Endothelial cell of hepatic sinusoid (primary cell): ENCODE measurements around the gene DIPK1A.

Source experiments
- in situ Hi-C: cut with HindIII; loops from 2 replicates; pipeline ENCODE4 v1.10.0; 2017; ENCODE audit warnings: low sequenced_read_pairs

Gene DIPK1A

GRCh38 chr1:92881391-92881790 is 79.9 kb downstream of the DIPK1A start:
- in situ Hi-C loops: no loop called here

DNA sequence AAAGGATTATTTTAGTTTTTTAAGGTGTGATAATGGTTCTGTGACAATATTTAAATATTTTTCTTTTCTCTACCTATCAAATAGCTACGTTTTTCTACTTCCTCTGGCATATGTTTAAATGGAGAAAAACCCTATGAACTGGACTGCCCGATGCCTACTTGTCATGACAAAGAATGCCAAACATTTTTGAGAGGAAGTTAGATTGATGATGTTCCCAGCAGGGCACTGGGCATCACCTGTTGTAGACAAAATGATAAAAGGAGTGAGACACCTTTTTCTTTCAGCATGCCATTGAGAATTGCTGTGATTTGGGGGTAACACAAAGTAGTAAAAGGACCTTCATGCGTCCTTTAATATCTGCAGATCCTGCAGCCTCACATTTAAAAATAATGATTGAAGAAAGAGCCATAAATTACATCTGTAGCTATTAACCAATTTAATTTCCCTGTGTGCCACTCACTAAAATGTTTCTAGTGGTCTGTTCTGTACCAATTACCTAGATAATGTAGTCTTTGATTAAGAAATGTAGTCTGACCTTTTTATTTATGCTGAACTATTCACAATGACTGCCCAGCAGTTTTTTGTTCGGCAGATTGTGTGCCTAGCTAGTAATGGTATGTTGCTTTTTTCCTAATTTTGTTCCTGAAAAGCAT is 81.8 kb downstream of the DIPK1A start:
- in situ Hi-C loops: loop anchor here (10.0 kb wide), 1 partner anchor 65 kb away; no protein-coding TSS in a partner anchor

- in situ Hi-C loops: loop anchor here (10.0 kb wide), 1 partner anchor 63 kb away; no protein-coding TSS in a partner anchor
Observed at GRCh38 chr1:92877792-92878191, 83.5 kb downstream of the DIPK1A start.

DNA sequence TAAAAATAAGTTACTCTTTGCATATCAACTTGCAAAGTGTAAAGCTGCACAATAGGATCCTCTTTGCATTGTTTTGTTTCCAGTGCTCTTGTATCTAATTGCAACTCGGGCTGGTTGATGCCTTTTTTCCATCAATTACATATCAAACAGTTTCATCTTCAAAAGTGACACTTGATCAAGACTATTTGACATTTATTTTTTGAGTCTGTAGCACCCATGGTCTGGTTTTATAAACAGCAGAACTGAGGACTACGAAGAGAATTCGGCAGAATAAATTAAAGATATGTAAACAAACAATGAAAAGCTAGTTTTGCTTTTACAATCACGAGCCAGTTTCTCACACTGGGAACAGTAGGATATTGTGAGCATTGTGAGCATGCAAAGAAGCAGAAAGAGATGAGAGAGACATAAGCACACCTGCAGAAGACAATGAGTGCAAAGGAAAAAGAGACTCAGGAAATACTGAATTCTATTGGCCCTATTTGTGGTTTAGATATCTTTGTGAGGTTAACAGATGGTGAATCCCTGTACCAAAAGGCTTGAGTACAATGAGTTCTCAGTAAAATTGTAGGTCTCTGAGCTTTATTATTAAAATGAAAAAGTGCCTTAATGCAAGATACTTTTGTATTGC is 84.1 kb downstream of the DIPK1A start:
- in situ Hi-C loops: loop anchor here (10.0 kb wide), 1 partner anchor 62 kb away; no protein-coding TSS in a partner anchor

DNA sequence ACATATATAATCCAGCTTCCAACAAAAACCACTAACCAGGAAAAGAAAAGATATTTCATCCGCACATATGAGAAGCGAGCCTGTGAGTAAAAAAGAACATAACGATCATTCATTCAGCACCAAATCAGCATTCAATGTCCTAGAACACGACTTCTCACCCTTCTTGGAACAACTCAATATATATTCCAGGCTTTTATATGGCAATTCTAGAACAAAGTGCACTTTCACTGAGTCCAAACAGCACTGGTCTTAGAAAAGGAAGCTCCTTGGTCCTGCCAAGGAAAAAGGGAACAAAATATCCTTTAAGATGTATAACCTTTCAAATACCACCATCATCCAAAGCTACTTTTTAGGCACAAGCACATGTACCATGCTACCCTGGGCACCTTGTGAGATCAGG is 84.9 kb downstream of the DIPK1A start:
- in situ Hi-C loops: loop anchor here (10.0 kb wide), 1 partner anchor 62 kb away; no protein-coding TSS in a partner anchor

- in situ Hi-C loops: loop anchor here (10.0 to 25.0 kb wide), 2 partner anchors 60 to 137 kb away; no protein-coding TSS in a partner anchor
Observed at GRCh38 chr1:92874987-92875386, 86.3 kb downstream of the DIPK1A start.

GRCh38 chr1:92872719-92873118 is 88.5 kb downstream of the DIPK1A start:
- in situ Hi-C loops: loop anchor here (10.0 to 25.0 kb wide), 2 partner anchors 58 to 140 kb away; no protein-coding TSS in a partner anchor

DNA sequence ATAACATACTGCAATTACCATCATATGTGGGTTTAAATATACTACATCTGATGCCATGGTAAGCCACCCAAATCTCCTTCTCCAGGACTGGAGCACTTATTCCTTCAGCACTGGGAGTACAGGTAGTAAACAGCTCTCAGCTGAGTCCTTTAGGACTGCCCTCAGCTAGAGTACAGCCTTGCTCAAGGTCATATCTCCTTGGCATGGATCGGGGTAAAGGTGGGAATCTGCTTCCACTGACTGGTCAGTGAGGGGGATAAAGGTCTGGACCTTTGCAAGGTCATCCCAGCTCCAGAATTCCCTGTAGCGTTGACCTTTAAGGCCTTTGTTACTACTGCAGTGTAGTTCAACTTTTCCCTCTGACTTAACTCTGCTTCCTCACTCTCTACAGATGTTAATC is 90.7 kb downstream of the DIPK1A start:
- in situ Hi-C loops: loop anchor here (10.0 to 25.0 kb wide), 2 partner anchors 56 to 142 kb away; no protein-coding TSS in a partner anchor

GRCh38 chr1:92864131-92864530 is 97.1 kb downstream of the DIPK1A start:
- in situ Hi-C loops: loop anchor here (25.0 kb wide), 1 partner anchor 148 kb away; no protein-coding TSS in a partner anchor

- in situ Hi-C loops: loop anchor here (25.0 kb wide), 1 partner anchor 150 kb away; no protein-coding TSS in a partner anchor
Observed at GRCh38 chr1:92862605-92863004, 98.7 kb downstream of the DIPK1A start.

DNA sequence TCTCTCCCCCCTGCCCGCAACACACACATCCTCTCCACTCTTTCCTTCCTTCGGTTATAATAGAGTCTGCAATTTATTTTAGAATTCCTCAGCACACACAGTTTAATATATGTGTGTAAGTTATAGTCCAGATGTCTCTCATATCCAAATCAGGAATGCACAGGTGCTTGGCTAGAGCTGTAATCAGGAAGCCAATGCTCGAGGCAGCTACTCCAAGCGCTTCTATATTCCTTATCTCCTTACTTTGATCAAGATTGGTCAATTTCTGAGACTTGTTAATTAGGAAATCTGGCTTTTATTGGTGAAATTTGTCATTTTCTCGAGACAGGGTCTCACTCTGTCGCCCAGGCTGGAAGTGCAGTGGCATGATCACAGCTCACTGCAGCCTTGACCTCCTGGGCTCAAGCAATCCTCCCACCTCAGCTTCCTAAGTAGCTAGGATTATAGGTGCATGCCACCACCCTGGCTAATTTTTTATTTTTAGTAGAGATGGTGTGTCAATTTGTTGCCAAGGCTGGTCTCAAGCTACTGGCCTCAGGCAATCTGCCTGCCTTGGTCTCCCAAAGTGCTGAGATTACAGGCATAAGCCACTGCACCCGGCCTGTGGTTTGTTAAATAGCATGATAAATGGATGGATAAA is 101.7 kb downstream of the DIPK1A start:
- in situ Hi-C loops: loop anchor here (25.0 kb wide), 1 partner anchor 153 kb away; no protein-coding TSS in a partner anchor

GRCh38 chr1:92858564-92859399 is 102.5 kb downstream of the DIPK1A start:
- in situ Hi-C loops: loop anchor here (25.0 kb wide), 1 partner anchor 154 kb away; no protein-coding TSS in a partner anchor

DNA sequence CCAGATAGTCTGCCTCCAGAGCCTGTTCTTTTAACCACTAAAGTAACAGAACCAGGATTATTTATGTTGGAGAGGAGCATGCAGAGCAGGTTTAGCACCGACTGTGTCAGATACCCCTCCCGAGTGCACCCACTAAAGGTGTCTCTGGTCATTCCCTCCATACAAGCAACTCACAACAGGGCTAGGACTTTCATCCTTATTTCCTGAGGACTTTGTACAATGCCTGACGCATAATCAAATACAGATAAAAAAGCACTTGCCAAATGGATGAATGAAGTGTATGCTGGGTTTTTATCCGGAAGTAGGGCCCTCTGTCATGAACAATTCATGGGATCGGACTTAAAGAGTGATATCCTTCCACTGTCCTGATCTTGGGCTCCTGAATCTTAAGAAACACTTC is 103.4 kb downstream of the DIPK1A start:
- in situ Hi-C loops: loop anchor here (25.0 kb wide), 1 partner anchor 154 kb away; no protein-coding TSS in a partner anchor

DNA sequence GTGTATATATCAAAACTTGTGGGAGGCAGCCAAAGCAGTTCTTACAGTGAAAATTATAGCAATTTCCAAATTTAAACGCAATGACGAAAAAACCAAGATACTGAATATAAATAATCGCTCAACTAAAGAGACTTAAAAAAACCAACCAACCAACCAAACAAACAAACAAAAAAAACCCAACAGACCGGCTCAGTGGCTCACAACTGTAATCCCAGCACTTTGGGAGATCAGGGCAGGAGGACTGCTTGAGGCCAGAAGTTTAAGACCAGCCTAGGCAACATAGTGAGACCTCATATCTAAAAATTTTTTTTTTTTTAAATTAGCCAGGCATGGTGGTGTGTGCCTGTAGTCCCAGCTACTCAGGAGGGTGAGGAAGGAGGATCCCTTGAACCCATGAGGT is 106.0 kb downstream of the DIPK1A start:
- in situ Hi-C loops: loop anchor here (25.0 kb wide), 1 partner anchor 157 kb away; no protein-coding TSS in a partner anchor

GRCh38 chr1:92854101-92854785 is 107.0 kb downstream of the DIPK1A start:
- in situ Hi-C loops: loop anchor here (25.0 kb wide), 1 partner anchor 158 kb away; no protein-coding TSS in a partner anchor

DNA sequence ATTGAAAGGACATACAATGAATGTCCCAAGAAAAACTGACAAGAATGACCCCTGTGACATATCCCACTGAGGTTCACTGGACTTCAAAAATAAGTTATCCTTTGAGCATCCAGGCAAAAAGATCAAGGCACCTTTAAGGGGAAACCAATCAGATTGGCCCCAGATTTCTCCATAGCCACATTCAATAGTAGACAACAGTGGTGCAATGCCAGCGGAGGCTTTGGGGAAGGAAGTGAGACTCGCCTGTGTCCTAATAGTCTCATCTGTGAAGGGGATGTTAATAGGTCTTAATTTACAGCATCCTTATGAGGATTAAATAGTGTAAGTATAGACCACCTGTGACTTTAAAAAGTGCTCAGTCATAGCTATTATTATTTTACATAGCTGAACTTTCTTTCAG is 108.0 kb downstream of the DIPK1A start:
- in situ Hi-C loops: loop anchor here (25.0 kb wide), 1 partner anchor 159 kb away; no protein-coding TSS in a partner anchor

DNA sequence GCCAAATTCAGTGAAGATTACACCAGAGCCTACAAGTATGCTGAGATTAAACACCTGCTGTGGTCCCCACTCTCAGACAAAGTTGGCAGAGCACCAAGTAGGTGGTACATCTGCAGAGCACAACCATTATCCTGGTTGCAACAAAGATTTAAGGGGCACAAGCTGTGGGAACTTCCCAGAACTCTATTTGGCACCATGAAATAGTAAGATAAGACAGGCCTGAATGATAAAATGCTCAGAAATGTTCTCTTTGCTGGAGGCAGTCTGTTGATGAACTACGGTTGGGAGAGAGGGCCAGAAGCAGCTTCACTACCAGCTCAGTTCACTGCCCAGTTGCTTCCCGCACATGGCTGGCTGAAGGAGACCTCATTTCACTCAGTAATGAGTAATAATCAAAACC is 109.5 kb downstream of the DIPK1A start:
- in situ Hi-C loops: loop anchor here (25.0 kb wide), 1 partner anchor 161 kb away; no protein-coding TSS in a partner anchor

DNA sequence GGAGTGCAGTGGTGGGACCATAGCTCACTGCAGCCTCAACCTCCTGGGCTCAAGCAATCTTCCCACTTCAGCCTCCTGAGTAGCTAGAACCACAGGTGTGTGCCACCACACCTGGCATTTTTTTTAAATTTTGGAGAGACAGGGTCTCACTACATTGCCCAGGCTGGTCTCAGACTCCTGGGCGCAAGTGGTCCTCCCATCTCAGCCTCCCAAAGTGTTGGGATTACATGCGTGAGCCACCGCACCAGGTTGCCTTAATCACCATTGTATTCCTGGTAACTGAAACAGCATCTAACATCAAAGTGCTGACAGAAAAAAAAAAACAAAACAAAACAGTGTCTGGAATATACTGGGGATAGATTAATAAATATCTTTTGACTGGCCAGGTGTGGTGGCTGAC is 111.2 kb downstream of the DIPK1A start:
- in situ Hi-C loops: loop anchor here (25.0 kb wide), 1 partner anchor 162 kb away; no protein-coding TSS in a partner anchor

- in situ Hi-C loops: no loop called here
Observed at GRCh38 chr1:92848201-92848600, 113.1 kb downstream of the DIPK1A start.
